Tibial nerve (tissue), 3 donors: Measurements from ENCODE around the gene DCTN5.

ENCODE experiments used
- CTCF ChIP-seq, 5 experiments: fragments of 200-600 bp in 3 of 5; fragments of 450-650 bp in 2 of 5; sonication (generic) in 3 of 5; IDR thresholded peaks; one replicate each; pipeline ENCODE4 v1.5.1; 2016 to 2019; ENCODE audit warnings: antibody characterized with exemption in 5 of 5, mild to moderate bottlenecking in 3 of 5, moderate library complexity in 2 of 5
- POLR2A ChIP-seq, 2 donors: fragments of 450-650 bp; IDR thresholded peaks; one replicate each; pipeline ENCODE4 v1.6.1; 2017; ENCODE audit warnings: antibody characterized with exemption in 2 of 2, mild to moderate bottlenecking in 2 of 2, moderate library complexity in 2 of 2

- TF ChIP-seq POLR2A (IDR thresholded peaks at IDR 0.05) (peak in 1 of 2 donors; percentile 43), CTCF (IDR thresholded peaks at IDR 0.05) (peak in 1 of 5 experiments; percentile 48)
Observed at GRCh38 chr16:23640931-23641765, at the start of gene DCTN5, which contains the start of gene PALB2.
